Activated CD8-positive, alpha-beta T cell treated with anti-CD3 and anti-CD28 coated beads for 36 hours (primary cell): Measurements from ENCODE around the gene FAM24B. TPM values are rescaled to one million over a fixed set of nuclear protein-coding genes. Genes with fewer than 3 reads are reported as not detected.
"Not testable (repeated sequence)": the region's sequence is repeated elsewhere in the genome, so short reads cannot be mapped to it uniquely, and the experiment has no call there.

Experiments used
- ATAC-seq: fragments of 200-7000 bp; cut with Tn5 transposase; one replicate; pipeline ENCODE4 v1.10.0; 2021; ENCODE audit warnings: mild to moderate bottlenecking, moderate library complexity
- CTCF ChIA-PET: fragments of 350-600 bp; sonication (Branson Sonifier 250); formaldehyde crosslinking; loops from one replicate; lab custom pipeline; 2021; ENCODE audit warnings: antibody characterized with exemption; lab: Charles Lee
- POLR2A ChIA-PET: fragments of 350-600 bp; sonication (Branson Sonifier 250); formaldehyde crosslinking; loops from one replicate; lab custom pipeline; 2021; ENCODE audit warnings: antibody characterized with exemption; lab: Charles Lee
- DNase-seq: peaks from one replicate; pipeline ENCODE4 v3.0.0-alpha.2; 2020
- H3K27ac Mint-ChIP-seq: one replicate; pipeline ENCODE4 v1.8.0; 2021; ENCODE audit warnings: mild to moderate bottlenecking, mixed read lengths
- H3K27me3 Mint-ChIP-seq: one replicate; pipeline ENCODE4 v1.8.0; 2021; ENCODE audit warnings: mixed read lengths
- H3K36me3 Mint-ChIP-seq: one replicate; pipeline ENCODE4 v1.8.0; 2021; ENCODE audit warnings: low read depth, mixed read lengths
- H3K4me1 Mint-ChIP-seq: one replicate; pipeline ENCODE4 v1.8.0; 2021; ENCODE audit warnings: low read depth, mixed read lengths
- H3K4me3 Mint-ChIP-seq: one replicate; pipeline ENCODE4 v1.8.0; 2021; ENCODE audit warnings: mild to moderate bottlenecking, moderate library complexity, mixed read lengths
- H3K9me3 Mint-ChIP-seq: one replicate; pipeline ENCODE4 v1.8.0; 2021; ENCODE audit warnings: mixed read lengths
- intact Hi-C: fragments of 100-400 bp; cut with micrococcal nuclease; formaldehyde crosslinking; loops from one replicate; pipeline ENCODE4 v1.10.0; 2022
- total RNA-seq, 2 experiments: library from RNA; stranded (reverse); gene quantifications; one replicate each; pipeline ENCODE4 v1.2.3, GENCODE V29; 2021
- TF ChIP-seq, protein P1 (sequence below): fragments of 200-600 bp; IDR thresholded peaks from one replicate; pipeline ENCODE4 v1.8.0; 2022; ENCODE audit warnings: antibody characterized with exemption, mild to moderate bottlenecking

The FAM24B gene
- 10 to 100 TPM in 1 of 2 experiments, 1 to 10 TPM in 1; 9.0 to 10.6 TPM for total RNA-seq

GRCh38 chr10:122879339-122880273, at the start of gene FAM24B:
FAM24B (minus strand) TSS chr10:122879581; CDS start chr10:122850515, 29,066 bp downstream.
- peak within 1 kb of the TSS; percentile 93 for H3K27ac Mint-ChIP-seq
- H3K4me3 Mint-ChIP-seq, result peak within 1 kb of the TSS; percentile 97
- POLR2A ChIA-PET, result interaction anchor here (0.7 to 1.3 kb wide), 2 partner anchors 32 to 67 kb away, joined by 3 read pairs; no protein-coding TSS in a partner anchor
- TF ChIP-seq, protein P1, sequence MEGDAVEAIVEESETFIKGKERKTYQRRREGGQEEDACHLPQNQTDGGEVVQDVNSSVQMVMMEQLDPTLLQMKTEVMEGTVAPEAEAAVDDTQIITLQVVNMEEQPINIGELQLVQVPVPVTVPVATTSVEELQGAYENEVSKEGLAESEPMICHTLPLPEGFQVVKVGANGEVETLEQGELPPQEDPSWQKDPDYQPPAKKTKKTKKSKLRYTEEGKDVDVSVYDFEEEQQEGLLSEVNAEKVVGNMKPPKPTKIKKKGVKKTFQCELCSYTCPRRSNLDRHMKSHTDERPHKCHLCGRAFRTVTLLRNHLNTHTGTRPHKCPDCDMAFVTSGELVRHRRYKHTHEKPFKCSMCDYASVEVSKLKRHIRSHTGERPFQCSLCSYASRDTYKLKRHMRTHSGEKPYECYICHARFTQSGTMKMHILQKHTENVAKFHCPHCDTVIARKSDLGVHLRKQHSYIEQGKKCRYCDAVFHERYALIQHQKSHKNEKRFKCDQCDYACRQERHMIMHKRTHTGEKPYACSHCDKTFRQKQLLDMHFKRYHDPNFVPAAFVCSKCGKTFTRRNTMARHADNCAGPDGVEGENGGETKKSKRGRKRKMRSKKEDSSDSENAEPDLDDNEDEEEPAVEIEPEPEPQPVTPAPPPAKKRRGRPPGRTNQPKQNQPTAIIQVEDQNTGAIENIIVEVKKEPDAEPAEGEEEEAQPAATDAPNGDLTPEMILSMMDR, result no peak
- ATAC-seq (peak; percentile 87), DNase-seq (peak; percentile 96)
- H3K4me1 Mint-ChIP-seq, result peaks cover 55% of the 10 kb centered on the region
- no peaks in the 10 kb centered on the region for H3K9me3 Mint-ChIP-seq
- H3K36me3 Mint-ChIP-seq, result peaks cover 54% of the 10 kb centered on the region
- intact Hi-C loops, result loop anchor here (2.0 kb wide), 1 partner anchor 75 kb away; the partner anchor contains the start of gene C10orf88
- CTCF ChIA-PET, result no interaction called here
- H3K27me3 Mint-ChIP-seq, result no peaks in the 10 kb centered on the region

DNA sequence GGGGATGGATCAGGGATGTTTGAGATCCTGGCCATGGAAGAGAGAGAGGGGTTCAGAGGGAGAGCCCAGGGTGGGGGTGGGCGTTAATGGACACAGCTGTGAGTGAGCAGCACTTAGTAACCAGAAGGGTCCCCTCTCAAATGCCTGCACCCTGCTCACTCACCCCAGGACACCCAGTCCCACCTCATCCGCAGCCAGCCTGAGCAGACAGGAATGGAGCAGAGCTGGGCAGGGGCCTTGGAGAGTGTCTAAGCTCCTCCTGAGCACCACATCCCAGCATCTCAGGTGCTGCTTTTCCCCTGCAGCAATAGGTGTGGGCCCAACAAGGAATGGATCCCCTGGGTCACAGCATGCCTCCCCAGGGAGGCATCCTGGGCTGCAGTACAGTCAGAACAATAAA, 36.3 kb upstream of the FAM24B start:
- Mint-ChIP-seq H3K4me3 (no peak overlapping the region), H3K27me3 (peaks cover 5% of the 10 kb centered on the region), H3K27ac (no peak overlapping the region), H3K4me1 (no peaks in the 10 kb centered on the region), H3K36me3 (peaks cover under 1% of the 10 kb centered on the region), H3K9me3 (peaks cover 2% of the 10 kb centered on the region)
- POLR2A ChIA-PET, result no interaction called here
- DNase-seq, result no peak
- no peak for ATAC-seq
- TF ChIP-seq, protein P1, result no peak
- intact Hi-C loops, result no loop called here
- CTCF ChIA-PET, result interaction anchor here (0.7 kb wide), 1 partner anchor 285 kb away, joined by 3 read pairs; no protein-coding TSS in a partner anchor

DNA sequence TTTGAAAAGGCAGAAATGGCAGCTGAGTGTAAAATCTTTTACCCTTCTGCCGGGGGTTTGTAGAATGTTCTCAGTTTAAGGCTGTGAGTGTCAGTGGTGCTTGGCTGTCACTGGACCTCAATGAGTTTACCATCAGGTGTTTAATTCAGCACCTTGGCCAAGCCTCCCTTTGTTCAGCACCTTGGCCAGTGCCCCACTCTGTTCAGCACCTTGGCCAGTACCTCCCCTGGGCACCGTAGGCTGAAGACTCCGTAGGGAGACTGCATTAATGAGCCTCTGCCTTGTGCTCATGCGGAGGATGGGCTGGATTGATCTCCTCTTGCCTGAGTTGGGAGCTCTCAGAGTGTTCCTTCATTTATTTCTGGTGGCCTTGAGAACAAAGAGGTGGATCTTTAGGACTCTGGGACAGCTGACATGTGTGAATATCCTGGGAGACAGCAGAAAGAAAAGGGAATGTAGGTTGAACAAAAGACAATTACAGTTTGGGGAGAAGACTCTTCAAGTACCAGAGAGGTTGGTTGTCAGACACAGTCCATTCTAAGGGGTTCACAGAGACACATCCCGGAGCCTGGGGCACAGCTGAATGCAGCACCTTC, 32.6 kb upstream of the FAM24B start:
- CTCF ChIA-PET, result interaction anchor here (1.1 kb wide), 1 partner anchor 346 kb away, joined by 3 read pairs; no protein-coding TSS in a partner anchor
- H3K27ac Mint-ChIP-seq, result no peak overlapping the region
- intact Hi-C loops, result no loop called here

DNA sequence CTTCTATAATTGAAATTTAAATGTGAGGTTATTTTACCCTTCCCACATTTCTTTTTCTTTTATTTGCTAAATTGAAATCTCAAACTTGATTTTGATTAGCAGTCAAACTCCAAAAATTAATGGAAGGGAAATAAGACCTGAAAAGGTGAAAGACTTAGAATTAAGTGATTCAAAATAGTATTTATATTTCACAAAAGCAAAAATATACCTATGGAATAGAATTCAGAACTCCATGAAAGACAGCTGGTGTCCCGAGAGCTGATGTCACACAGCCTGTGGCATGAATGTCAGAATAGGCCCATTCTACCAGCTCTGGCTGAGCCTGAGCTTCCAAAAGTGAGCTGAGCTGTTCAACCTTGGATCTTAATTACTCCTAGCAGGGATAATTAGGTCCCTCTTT, 30.9 kb upstream of the FAM24B start, which contains the start of gene FAM24A:
TSS of gene FAM24A (plus strand) at position 301 of the 400 bp plus-strand sequence. CDS start 1,025 bp downstream, outside the sequence.
- Mint-ChIP-seq H3K36me3 (no peaks in the 10 kb centered on the region), H3K4me3 (no peak within 1 kb of the TSS), H3K27ac (no peak within 1 kb of the TSS), H3K27me3 (peaks cover 10% of the 10 kb centered on the region), H3K4me1 (no peaks in the 10 kb centered on the region), H3K9me3 (no peaks in the 10 kb centered on the region)
- POLR2A ChIA-PET, result no interaction called here
- CTCF ChIA-PET, result no interaction called here
- no peak for DNase-seq
- no peak for ATAC-seq
- TF ChIP-seq, protein P1, result no peak
- intact Hi-C loops, result no loop called here

More for the DNA sequence above, 32.6 kb upstream of the FAM24B start:
- no peaks in the 10 kb centered on the region for H3K4me1 Mint-ChIP-seq
- TF ChIP-seq, protein P1, result no peak
- H3K27me3 Mint-ChIP-seq, result peaks cover 7% of the 10 kb centered on the region
- DNase-seq (peak; percentile 66), ATAC-seq (peak; percentile 92)
- no peaks in the 10 kb centered on the region for H3K36me3 Mint-ChIP-seq
- H3K9me3 Mint-ChIP-seq, result peaks cover 2% of the 10 kb centered on the region
- H3K4me3 Mint-ChIP-seq, result no peak overlapping the region
- POLR2A ChIA-PET, result no interaction called here

- Mint-ChIP-seq H3K9me3 (peaks cover 17% of the 10 kb centered on the region), H3K27me3 (peaks cover 33% of the 10 kb centered on the region)
- H3K27ac Mint-ChIP-seq, H3K4me3 Mint-ChIP-seq, DNase-seq, POLR2A ChIA-PET, CTCF ChIA-PET, ATAC-seq, intact Hi-C loops, H3K36me3 Mint-ChIP-seq, H3K4me1 Mint-ChIP-seq: not testable (repeated sequence)
Measured at GRCh38 chr10:122903861-122904260, 24.5 kb upstream of the FAM24B start.
